ENCODE data around the gene HEMGN.

The HEMGN gene

DNA sequence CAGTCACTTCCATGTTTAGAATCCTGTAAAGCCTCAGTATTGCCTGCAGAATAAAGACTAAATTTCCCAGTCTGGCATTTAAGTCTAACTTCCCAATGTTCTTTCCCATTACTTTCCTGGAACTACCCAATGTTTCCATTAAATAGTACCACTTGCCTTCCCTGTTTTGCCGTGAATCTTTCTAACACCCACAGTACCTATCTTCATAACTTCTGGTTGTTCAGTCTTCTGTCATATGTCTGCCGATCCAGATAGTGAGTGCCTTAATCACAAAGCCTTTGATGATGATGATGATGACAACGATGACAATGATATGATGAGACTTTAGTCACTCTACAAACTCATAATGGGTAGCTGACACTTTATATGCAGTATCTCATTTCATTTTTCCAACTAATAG lies 6.6 kb upstream of the HEMGN start:
- WGBS (ENCODE audit: insufficient coverage, insufficient read length): no CpG with 5 or more reads among the region's 3 CpGs
- Histone ChIP-seq H3K4me1 (ENCODE audit: control insufficient read depth, insufficient read depth, low read length) (no peaks in the 10 kb centered on the region), H3K4me3 (ENCODE audit: low read length) (no peak overlapping the region), H3K27me3 (ENCODE audit: control insufficient read depth, insufficient read depth, low read length) (no peaks in the 10 kb centered on the region; the same call in 1 of the 2 replicates), H3K27ac (ENCODE audit: low read length) (no peak overlapping the region), H3K9me3 (ENCODE audit: control insufficient read depth, insufficient read depth, low read length) (no peaks in the 10 kb centered on the region), H3K36me3 (ENCODE audit: control insufficient read depth, insufficient read depth, low read length) (no peaks in the 10 kb centered on the region)
- DNase-seq (ENCODE audit: low read depth, low spot score): no peak

DNA sequence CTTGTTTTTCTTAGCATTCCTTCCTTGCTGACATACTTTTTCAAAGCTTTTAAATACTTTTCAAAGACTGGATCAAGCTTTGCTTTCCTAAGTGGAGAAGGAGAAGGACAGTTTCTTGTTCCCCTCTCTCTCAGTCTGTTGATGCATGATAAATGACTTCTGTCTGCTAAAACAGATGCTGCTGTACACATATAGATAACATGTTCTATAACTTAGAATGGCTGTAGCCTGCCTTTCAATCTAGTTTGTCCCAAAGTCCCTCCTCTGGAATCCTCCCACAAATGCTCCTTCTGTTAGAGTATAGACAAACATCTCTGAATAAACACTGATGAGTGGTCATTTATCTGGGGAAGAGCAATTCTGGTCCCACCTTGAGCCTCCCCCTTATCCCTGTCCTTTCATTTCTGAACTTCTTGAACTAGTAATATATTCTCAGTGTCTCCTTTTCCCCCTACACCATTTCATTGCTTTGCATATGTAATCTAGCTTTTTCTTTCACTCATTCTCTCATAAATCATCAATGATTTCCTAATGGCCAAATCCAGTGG lies 5.4 kb upstream of the HEMGN start:
- H3K4me3 ChIP-seq (ENCODE audit: low read length): no peak overlapping the region
- H3K4me1 ChIP-seq (ENCODE audit: control insufficient read depth, insufficient read depth, low read length): no peaks in the 10 kb centered on the region
- H3K36me3 ChIP-seq (ENCODE audit: control insufficient read depth, insufficient read depth, low read length): no peaks in the 10 kb centered on the region
- no peaks in the 10 kb centered on the region for H3K9me3 ChIP-seq (ENCODE audit: control insufficient read depth, insufficient read depth, low read length)
- H3K27ac ChIP-seq (ENCODE audit: low read length): no peak overlapping the region
- H3K27me3 ChIP-seq (ENCODE audit: control insufficient read depth, insufficient read depth, low read length): no peaks in the 10 kb centered on the region; the same call in 1 of the 2 replicates
- DNase-seq (ENCODE audit: low read depth, low spot score): no peak

DNA sequence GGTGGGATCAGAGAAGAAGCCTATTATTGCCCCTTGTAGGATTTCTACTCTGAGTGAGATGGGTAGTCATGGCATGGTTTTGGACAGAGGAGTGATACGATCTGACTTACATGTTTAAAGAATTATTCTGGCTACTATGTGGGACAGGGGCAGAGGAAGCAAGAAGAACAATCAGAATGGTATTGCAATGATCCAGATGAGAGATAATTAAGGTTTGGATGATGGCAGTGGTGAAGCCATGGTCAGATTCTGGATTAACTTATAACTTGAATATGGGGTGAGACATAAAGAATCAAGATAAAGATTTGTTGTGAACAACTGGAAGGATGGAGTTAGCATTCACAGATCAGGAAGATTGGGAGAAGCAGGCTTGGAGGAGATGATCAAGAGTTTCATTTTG lies 3.4 kb upstream of the HEMGN start:
- Histone ChIP-seq H3K9me3 (ENCODE audit: control insufficient read depth, insufficient read depth, low read length) (no peaks in the 10 kb centered on the region), H3K4me3 (ENCODE audit: low read length) (no peak overlapping the region), H3K27me3 (ENCODE audit: control insufficient read depth, insufficient read depth, low read length) (no peaks in the 10 kb centered on the region; the same call in 1 of the 2 replicates), H3K27ac (ENCODE audit: low read length) (no peak overlapping the region), H3K36me3 (ENCODE audit: control insufficient read depth, insufficient read depth, low read length) (no peaks in the 10 kb centered on the region), H3K4me1 (ENCODE audit: control insufficient read depth, insufficient read depth, low read length) (no peaks in the 10 kb centered on the region)
- DNase-seq (ENCODE audit: low read depth, low spot score): no peak
- WGBS (ENCODE audit: insufficient coverage, insufficient read length): no CpG with 5 or more reads among the region's 1 CpG

DNA sequence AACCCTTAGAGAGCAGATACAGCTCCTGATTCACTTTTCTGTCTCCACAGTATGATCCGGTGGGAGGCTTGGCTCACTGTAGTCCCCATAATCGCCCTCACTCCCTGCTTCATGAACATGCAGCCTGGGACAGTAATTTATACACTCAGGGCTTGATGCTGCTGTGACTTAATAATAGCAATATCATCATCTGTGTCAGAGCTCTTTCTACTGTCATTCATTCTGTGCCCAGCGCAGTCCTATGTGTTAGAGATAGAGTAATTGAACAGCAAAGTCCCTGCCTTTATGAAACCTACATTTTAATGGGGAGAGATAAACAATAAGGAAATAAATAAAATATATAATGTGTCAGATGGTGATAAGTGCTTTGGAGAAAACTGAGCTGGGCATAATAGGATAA lies 2.8 kb upstream of the HEMGN start:
- Histone ChIP-seq H3K27me3 (ENCODE audit: control insufficient read depth, insufficient read depth, low read length) (no peaks in the 10 kb centered on the region; the same call in 1 of the 2 replicates), H3K4me1 (ENCODE audit: control insufficient read depth, insufficient read depth, low read length) (no peaks in the 10 kb centered on the region), H3K4me3 (ENCODE audit: low read length) (no peak overlapping the region), H3K36me3 (ENCODE audit: control insufficient read depth, insufficient read depth, low read length) (no peaks in the 10 kb centered on the region), H3K27ac (ENCODE audit: low read length) (no peak overlapping the region), H3K9me3 (ENCODE audit: control insufficient read depth, insufficient read depth, low read length) (no peaks in the 10 kb centered on the region)
- no CpG with 5 or more reads among the region's 3 CpGs for WGBS (ENCODE audit: insufficient coverage, insufficient read length)
- no peak for DNase-seq (ENCODE audit: low read depth, low spot score)

DNA sequence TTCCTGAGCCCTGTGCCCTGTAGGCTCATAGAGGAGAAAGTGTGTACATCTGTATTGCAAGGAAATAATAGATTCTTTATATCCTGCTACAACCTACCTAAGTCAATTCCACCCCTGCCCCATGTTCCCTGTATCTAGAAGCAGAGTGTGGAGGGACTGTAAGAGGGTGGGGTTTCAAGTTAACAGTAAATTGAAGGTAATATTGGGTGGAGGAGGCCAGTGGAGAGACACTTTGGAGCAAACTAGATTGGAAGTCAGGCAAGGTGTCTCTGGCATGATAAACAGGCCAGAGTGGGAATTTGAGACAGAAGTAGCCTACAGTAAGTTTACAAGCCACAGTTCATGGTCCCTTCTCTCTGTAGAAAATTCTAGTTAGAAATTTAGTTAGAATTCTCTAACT lies 2.3 kb upstream of the HEMGN start:
- Histone ChIP-seq H3K9me3 (ENCODE audit: control insufficient read depth, insufficient read depth, low read length) (no peaks in the 10 kb centered on the region), H3K36me3 (ENCODE audit: control insufficient read depth, insufficient read depth, low read length) (no peaks in the 10 kb centered on the region), H3K27me3 (ENCODE audit: control insufficient read depth, insufficient read depth, low read length) (no peaks in the 10 kb centered on the region; the same call in 1 of the 2 replicates), H3K27ac (ENCODE audit: low read length) (no peak overlapping the region), H3K4me3 (ENCODE audit: low read length) (no peak overlapping the region), H3K4me1 (ENCODE audit: control insufficient read depth, insufficient read depth, low read length) (no peaks in the 10 kb centered on the region)
- DNase-seq (ENCODE audit: low read depth, low spot score): no peak

DNA sequence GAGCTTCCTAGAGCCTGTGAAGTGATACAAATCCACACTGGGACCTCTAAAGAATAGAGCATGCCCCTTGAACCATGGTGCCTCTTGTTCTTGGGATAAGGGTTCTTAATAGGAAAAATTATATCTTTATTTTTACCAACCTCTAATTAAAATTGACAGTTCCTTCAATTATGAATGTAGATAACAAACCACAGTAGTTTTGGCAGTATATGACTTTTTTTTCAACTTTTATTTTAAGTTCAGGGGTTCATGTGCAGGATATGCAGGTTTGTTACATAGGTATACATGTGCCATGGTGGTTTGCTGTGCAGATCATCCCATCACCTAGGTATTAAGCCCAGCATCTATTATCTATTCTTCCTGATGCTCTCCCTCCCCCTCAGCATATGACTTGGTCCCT lies 974 bp downstream of the HEMGN start:
- H3K36me3 ChIP-seq (ENCODE audit: control insufficient read depth, insufficient read depth, low read length): no peaks in the 10 kb centered on the region
- H3K27me3 ChIP-seq (ENCODE audit: control insufficient read depth, insufficient read depth, low read length): no peaks in the 10 kb centered on the region; the same call in 1 of the 2 replicates
- no peaks in the 10 kb centered on the region for H3K9me3 ChIP-seq (ENCODE audit: control insufficient read depth, insufficient read depth, low read length)
- no peak overlapping the region for H3K4me3 ChIP-seq (ENCODE audit: low read length)
- DNase-seq (ENCODE audit: low read depth, low spot score): no peak
- H3K4me1 ChIP-seq (ENCODE audit: control insufficient read depth, insufficient read depth, low read length): no peaks in the 10 kb centered on the region
- H3K27ac ChIP-seq (ENCODE audit: low read length): no peak overlapping the region

DNA sequence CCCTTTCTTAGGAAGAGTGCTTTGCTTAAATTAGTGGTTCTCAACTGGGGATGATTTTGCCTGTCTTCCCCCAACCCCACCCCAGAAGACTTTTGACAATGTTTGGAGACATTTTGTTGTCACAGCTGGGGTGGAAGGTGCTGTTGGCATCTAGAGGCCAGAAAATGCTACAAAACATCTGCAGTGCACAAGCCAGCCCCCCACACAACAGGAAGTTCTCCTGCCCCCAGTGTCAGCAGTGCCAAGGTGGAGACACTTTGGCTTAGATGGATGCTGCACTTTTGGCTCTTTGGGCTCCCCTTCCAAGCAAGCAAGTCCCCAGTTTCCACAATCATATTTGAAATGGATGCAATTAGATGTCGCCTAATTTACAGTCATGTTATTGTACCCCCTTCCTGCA lies 2.7 kb downstream of the HEMGN start:
- H3K9me3 ChIP-seq (ENCODE audit: control insufficient read depth, insufficient read depth, low read length): no peaks in the 10 kb centered on the region
- no peak overlapping the region for H3K27ac ChIP-seq (ENCODE audit: low read length)
- WGBS (ENCODE audit: insufficient coverage, insufficient read length): no CpG with 5 or more reads among the region's 1 CpG
- no peaks in the 10 kb centered on the region; the same call in 1 of the 2 replicates for H3K27me3 ChIP-seq (ENCODE audit: control insufficient read depth, insufficient read depth, low read length)
- no peaks in the 10 kb centered on the region for H3K36me3 ChIP-seq (ENCODE audit: control insufficient read depth, insufficient read depth, low read length)
- no peak overlapping the region for H3K4me3 ChIP-seq (ENCODE audit: low read length)
- no peak for DNase-seq (ENCODE audit: low read depth, low spot score)
- H3K4me1 ChIP-seq (ENCODE audit: control insufficient read depth, insufficient read depth, low read length): no peaks in the 10 kb centered on the region

DNA sequence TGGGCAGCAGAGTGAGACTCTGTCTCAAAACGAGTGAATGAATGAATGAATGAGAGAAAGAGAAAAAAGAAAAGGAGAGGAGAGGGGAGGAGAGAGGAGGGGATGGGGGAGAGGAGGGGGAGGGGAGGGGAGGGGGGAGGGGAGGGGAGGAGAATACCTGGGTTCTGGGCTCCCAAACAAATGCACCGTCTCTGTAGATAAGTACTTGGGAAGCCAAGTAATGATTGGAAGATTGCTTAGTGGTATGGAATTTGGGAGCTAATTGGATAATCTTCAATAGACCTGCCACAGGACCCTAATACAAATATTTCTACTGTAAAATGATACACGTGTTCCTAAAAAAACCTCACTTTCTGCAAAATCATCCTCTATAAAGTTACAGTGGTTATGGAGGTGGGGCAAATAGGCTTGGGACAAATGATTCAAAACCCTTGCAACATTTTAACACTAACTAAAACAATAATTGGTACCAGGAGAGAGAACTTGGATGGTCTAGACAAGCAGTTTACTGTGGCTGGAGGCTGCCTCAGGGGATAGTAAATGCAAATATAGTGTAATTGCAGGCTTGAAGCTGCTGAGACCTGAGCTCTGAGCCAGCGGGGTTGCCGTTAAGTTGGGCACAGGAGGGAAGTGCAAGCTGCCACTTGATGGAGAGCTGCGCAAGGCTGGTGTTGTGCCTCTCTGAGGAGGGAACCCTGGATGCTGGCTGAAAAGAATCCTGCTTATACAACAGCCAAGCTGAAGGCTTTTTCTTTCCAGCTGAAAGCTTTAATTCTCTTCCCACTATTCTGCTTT lies 3.5 kb downstream of the HEMGN start:
- no peaks in the 10 kb centered on the region for H3K4me1 ChIP-seq (ENCODE audit: control insufficient read depth, insufficient read depth, low read length)
- no CpG with 5 or more reads among the region's 6 CpGs for WGBS (ENCODE audit: insufficient coverage, insufficient read length)
- H3K27ac ChIP-seq (ENCODE audit: low read length): no peak overlapping the region
- no peaks in the 10 kb centered on the region; the same call in 1 of the 2 replicates for H3K27me3 ChIP-seq (ENCODE audit: control insufficient read depth, insufficient read depth, low read length)
- DNase-seq (ENCODE audit: low read depth, low spot score): no peak
- H3K4me3 ChIP-seq (ENCODE audit: low read length): no peak overlapping the region
- no peaks in the 10 kb centered on the region for H3K36me3 ChIP-seq (ENCODE audit: control insufficient read depth, insufficient read depth, low read length)
- no peaks in the 10 kb centered on the region for H3K9me3 ChIP-seq (ENCODE audit: control insufficient read depth, insufficient read depth, low read length)

DNA sequence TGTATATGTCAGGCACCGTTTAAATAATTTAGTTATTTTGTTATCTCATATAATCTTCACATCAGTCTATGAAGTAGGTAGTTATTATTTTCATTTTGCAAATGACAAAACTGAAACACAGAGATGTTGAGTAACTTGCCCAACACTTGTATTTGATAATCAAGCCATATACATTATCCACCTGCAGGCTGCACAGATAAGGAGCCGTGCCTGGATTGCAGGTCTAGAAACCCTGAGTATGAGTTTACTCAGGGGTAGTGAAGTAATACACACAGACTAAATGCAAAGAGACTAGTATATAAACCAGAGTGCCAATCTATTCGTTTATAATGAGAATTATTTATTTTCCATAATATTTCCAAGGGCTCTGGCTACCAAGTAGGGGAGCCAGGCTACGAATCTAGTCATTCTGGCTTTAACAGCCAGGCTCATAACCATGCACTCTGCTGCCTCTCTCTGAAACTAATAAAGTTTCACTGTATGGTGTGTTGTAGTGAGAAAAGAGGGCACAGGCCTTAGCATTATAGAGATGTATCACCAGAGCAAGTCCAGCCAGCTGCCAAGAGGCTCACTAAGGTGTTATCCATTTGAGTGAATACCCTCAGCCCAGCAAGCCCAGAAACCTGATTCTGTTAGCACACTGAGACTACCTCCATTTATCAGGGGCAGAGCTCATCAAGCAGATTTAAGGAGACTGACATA lies 4.5 kb downstream of the HEMGN start:
- Histone ChIP-seq H3K27me3 (ENCODE audit: control insufficient read depth, insufficient read depth, low read length) (no peaks in the 10 kb centered on the region; the same call in 1 of the 2 replicates), H3K27ac (ENCODE audit: low read length) (no peak overlapping the region), H3K4me3 (ENCODE audit: low read length) (no peak overlapping the region), H3K4me1 (ENCODE audit: control insufficient read depth, insufficient read depth, low read length) (no peaks in the 10 kb centered on the region), H3K36me3 (ENCODE audit: control insufficient read depth, insufficient read depth, low read length) (no peaks in the 10 kb centered on the region), H3K9me3 (ENCODE audit: control insufficient read depth, insufficient read depth, low read length) (no peaks in the 10 kb centered on the region)
- DNase-seq (ENCODE audit: low read depth, low spot score): no peak
- WGBS (ENCODE audit: insufficient coverage, insufficient read length): no CpG with 5 or more reads among the region's 4 CpGs

DNA sequence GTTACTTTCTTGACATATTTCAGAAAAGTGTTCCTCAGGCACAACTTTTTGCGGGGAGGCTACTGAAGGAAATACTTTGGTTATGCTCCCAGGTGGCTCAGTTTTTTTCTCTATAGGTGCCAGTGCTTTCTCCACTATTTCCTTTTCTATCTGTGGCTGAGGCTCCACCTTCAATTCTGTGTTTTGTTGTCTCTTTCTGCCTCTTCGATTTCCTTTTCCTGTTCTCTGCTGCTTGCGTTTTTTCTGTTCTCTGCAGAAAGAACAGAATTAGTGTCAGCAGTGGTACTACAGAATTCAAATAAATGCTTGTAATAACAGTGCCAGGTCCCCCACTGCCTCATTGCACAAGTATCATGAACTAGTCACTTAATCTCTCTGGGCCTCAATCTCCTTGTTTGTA lies 7.0 kb downstream of the HEMGN start:
- no peaks in the 10 kb centered on the region for H3K36me3 ChIP-seq (ENCODE audit: control insufficient read depth, insufficient read depth, low read length)
- no peaks in the 10 kb centered on the region for H3K9me3 ChIP-seq (ENCODE audit: control insufficient read depth, insufficient read depth, low read length)
- no peak overlapping the region for H3K27ac ChIP-seq (ENCODE audit: low read length)
- no peak overlapping the region for H3K4me3 ChIP-seq (ENCODE audit: low read length)
- no peaks in the 10 kb centered on the region for H3K4me1 ChIP-seq (ENCODE audit: control insufficient read depth, insufficient read depth, low read length)
- no CpG with 5 or more reads among the region's 3 CpGs for WGBS (ENCODE audit: insufficient coverage, insufficient read length)
- DNase-seq (ENCODE audit: low read depth, low spot score): no peak
- no peaks in the 10 kb centered on the region; the same call in 1 of the 2 replicates for H3K27me3 ChIP-seq (ENCODE audit: control insufficient read depth, insufficient read depth, low read length)
